Ramos (cell line): ENCODE results near the gene PARS2.

ENCODE experiments used
- in situ Hi-C: fragments of 300-500 bp; cut with MboI; formaldehyde crosslinking; loops from one replicate; pipeline ENCODE4 v1.14.3; 2022; ENCODE audit warnings: low sequenced_read_pairs; ENCODE audit not compliant: unreplicated experiment

PARS2 gene

GRCh38 chr1:54764133-54764921 is at the start of gene PARS2:
TSS of gene PARS2 (minus strand) at chr1:54764523. CDS start at chr1:54759161, 5,362 bp downstream.
- in situ Hi-C loops, result no loop called here

GRCh38 chr1:54814126-54814498 is 49.8 kb upstream of the PARS2 start:
- in situ Hi-C loops, result no loop called here

GRCh38 chr1:54813485-54814125 is 49.3 kb upstream of the PARS2 start:
- in situ Hi-C loops, result no loop called here

GRCh38 chr1:54812801-54813484 is 48.6 kb upstream of the PARS2 start:
- in situ Hi-C loops, result no loop called here

GRCh38 chr1:54811739-54812655 is 47.7 kb upstream of the PARS2 start:
- in situ Hi-C loops, result no loop called here

DNA sequence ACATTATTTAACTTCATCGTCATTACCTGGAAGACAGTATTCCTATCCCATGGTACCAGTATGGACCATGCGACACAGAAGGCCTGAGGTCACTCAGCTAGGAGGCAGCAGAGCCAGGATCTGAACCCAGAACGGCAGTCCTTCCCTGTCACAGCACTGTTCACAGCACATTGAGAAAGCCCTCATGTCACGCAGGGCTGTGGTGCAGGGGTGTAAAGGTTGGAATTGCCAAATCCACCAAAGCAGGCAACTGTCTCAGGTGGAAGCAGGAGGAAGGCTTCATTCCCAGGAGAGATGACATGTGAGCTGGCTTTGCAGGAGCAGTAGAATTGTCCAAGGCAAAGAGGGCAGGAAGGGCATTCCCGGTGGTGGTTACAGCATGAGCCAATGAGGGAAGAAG is 46.7 kb upstream of the PARS2 start:
- in situ Hi-C loops, result no loop called here

DNA sequence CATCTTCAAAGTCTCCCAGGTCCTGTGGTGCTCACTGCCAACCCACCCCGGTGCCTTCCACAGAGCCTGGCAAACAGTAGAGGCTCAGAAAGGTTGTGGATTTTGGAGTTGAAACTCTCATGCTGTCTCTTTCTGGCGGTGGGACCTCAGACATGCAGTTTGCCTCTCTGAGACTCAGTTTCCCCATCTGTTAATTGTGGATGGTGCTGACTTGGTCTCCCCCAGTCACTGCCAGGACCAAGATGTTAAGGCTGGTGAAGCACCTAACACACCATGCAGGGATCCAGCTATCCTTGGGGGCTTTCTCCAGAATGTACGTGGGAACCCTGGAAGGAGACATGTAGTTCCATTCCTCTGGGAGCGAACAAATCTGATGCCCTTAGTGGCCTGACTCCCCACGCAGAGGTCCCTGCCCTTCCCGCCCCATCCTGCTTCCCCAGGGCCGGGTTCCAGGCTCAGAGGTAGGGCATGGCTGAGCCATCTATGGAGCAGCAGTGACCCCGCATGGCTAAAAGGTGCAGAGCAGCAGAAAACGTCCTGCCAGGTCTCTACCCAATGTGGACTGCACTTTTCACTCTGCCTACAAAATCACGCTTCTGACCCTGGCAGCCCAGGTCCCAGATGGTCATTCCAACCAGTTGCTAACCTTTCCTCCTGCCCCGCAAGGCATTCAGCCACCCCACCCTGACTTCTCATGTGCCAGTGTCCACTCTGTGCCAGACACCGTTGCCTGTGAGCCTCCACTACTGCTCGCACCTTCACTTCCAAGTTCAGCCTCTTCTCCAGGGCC is 46.0 kb upstream of the PARS2 start:
- in situ Hi-C loops, result no loop called here

DNA sequence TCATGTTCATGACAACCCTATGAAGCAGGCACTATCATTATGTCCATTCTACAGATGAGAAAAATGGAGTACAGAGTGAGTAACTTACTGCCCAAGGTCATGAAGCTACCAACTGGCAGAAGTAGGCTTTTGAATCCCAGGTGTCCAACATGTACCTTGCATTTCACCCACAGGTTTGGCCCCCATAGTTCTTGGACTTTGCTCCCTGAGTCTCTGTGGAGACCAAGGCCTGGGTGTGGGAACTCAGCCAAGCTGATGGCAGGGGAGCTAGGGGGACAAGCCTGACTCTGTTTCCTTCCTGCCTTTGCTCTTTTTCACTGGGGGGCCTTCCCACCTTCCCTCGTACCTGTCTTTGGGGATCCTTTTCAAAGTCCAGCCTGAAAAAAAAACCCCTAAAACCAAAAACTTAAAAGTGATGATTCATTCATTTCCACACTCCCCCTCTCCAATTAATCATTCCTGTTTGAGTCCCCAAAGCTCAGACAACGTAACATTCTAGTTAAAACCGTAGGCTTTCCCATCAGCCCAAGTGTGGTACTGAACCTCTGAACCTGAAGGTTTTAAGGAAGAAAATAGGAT is 45.3 kb upstream of the PARS2 start:
- in situ Hi-C loops, result no loop called here

GRCh38 chr1:54808443-54809207 is 44.3 kb upstream of the PARS2 start:
- in situ Hi-C loops, result no loop called here

DNA sequence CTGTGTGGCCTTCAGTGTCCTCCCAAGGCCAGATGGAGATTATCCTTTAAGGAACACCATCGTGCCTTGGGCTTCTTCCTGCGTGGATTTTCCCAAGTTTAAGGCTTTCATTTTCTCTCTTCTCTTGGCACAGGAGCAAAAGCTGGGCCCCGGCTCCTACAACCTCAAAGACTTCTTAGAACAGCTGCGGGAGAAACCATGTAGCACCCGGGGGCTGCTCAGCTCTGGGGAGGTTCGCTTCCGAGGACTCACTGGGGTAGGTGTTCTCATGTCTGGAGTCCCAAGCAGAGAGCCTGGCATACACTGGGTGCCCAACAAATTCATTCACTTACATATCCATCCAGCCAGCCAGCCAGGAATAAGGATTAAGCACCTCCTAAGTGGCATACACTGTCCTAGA is 43.4 kb upstream of the PARS2 start:
- in situ Hi-C loops, result no loop called here

DNA sequence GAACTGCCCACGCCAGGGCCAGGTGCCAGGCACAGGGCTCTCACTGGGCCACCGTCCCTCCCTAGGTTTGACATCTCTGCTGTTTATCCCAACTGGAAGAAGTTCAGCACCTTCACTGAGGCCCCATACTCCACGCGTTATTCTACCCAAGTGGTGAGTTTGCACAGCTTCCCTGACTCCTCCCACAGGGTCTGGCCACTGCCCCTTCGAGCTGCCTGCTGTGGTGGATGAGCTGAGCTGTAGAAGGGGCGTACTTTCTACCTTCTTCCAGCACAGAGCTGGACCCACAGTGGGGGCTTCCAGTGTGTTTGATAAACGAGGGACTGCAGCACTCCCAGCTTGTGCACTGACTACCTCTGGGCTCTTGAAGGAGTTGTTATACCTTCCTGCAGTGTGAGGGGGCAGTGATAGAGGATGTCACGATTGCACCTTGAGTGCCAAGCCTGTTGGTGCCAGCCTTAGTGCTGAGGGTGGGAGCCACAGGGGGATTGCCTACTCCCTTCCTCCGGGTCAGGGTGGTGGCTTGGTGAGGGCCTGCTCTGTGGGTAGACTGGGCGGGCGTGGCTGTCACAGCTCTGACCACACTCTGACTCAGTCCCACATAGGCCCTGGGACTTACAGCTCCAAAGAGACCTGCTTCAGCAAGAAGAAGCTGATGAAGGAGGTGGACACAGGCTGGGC is 42.7 kb upstream of the PARS2 start:
- in situ Hi-C loops, result no loop called here

GRCh38 chr1:54805981-54806381 is 41.7 kb upstream of the PARS2 start:
- in situ Hi-C loops, result no loop called here

DNA sequence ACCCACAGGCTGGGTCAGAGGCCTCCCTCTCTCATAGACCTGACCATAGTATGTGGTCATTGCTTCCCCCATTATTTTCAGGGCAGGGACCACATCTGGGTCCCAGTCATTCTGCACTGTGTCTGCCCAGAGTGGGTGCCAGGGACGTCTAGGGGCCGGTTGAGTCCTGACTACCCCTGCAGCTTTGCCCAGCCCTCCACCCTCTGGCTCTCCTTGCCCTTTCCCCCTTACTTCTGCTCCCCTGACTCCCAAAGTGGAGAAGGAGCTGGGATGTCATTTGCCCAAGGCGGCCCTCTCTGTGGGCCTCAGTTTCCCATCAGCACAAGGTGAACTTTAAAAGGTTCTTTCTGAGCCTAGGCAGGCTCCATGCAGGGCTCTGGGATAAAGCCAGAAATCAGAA is 41.1 kb upstream of the PARS2 start:
- in situ Hi-C loops, result no loop called here

GRCh38 chr1:54804471-54805132 is 40.3 kb upstream of the PARS2 start:
- in situ Hi-C loops, result no loop called here

- in situ Hi-C loops, result no loop called here
Observed at GRCh38 chr1:54803761-54804470, 39.6 kb upstream of the PARS2 start.

- in situ Hi-C loops, result no loop called here
Observed at GRCh38 chr1:54800899-54801759, 36.8 kb upstream of the PARS2 start, which contains the start of gene TTC22. TSS of gene TTC22 (minus strand) at chr1:54801323. CDS start at chr1:54801163, 160 bp downstream.
